Left renal cortex interstitium (tissue), 4 donors: Measurements from ENCODE around the gene LGALS7B. TPM values are rescaled to one million over a fixed set of nuclear protein-coding genes. Genes with fewer than 3 reads are reported as not detected.
"Not testable (repeated sequence)": the region's sequence is repeated elsewhere in the genome, so short reads cannot be mapped to it uniquely, and the experiment has no call there.

Source experiments
- DNase-seq, 4 donors: peaks; one replicate each; pipeline ENCODE4 v3.0.0-alpha.2; 2013; ENCODE audit warnings: low read depth in 4 of 4, low spot score in 2 of 4, missing footprints in 1 of 4
- polyA plus RNA-seq, 4 donors: library from polyadenylated mRNA; unstranded; fragments of 120-200 nt; gene quantifications; one replicate each; pipeline ENCODE4 v1.2.1, GENCODE V29; 2013; ENCODE audit not compliant: insufficient read length in 4 of 4

LGALS7B gene
- 1 to 10 TPM in 2 of 4 donors, under 1 TPM in 1, not detected in 1; 0.95 to 3.2 (median 1.4) TPM for polyA plus RNA-seq

DNA sequence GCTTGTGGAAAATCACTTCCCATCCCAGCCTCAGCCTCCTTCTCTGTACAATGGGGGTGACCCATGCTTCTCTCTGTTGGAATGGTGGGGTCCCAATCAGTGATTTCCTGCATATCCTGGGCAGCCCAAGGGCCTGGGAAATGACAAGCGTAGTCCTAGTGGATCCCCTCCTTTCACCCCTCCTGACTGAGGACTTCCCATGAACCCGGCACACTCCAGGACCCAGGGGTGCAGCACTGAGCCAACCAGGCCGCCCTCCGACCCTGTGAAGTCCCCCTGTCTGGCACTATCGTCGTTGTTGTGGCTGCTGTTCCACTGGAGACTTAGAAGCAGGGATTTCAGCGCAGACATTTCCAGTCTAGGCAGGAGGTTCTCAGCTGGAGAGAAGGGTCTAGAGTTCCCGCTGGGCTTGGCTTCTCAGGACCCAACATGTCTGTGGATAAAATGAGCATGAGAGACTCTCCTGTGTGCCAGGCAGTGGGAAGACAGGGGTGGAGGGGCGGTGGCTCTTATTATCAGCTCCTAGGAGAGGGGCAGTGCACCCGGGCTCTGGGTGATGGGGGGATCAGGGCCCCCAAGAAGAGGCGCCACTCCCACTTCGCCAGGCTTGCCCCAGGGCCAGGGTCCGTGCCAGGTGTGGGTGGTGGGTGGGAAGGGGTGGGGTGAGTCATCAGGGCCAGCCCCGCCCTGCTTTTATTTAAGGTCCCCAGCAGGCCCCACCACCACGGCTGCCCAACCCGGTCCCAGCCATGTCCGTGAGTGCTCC is at the start of gene LGALS7B:
Gene LGALS7B (plus strand): TSS at position 723 of the 766 bp plus-strand sequence. CDS start 27 bp downstream, at position 750.
- no peak for DNase-seq

DNA sequence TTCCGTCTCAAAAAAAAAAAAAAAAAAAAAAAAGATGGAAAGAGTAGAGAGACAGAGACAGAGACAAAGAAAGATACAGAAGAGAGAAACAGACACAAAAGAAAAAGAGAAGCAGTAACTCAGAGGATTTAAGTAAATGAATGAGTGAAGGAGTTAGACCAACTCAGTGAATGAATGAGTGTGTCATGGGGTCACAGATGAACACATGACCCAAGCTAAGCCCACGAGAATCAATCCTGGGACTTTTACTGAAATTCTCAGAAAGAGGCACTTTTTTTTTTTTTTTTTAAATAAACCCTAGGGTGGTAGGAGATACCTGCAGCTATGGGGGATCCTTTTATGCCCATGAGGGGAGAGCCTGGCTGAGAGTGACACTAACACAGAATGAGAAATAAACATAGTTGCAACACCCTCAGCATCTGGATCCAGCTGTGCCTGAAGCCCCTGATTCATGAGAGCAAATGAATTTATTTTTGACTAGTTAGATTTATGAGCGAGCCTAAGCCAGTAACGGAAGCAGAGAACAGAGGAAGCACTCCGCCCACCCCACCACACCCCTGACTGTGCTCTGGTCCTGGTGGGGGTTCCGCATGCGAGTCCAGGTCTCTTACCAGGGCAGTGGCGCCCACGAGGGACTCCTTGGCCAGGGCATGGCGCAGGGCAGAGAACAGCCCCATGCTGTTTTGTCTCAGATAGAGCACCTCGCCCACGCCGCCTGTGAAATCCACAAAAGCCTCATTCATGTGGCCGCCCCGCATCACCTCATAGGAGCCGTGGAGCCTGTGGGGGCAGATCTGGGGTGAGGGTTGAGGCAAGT is 49.4 kb upstream of the LGALS7B start:
- no peak for DNase-seq

DNA sequence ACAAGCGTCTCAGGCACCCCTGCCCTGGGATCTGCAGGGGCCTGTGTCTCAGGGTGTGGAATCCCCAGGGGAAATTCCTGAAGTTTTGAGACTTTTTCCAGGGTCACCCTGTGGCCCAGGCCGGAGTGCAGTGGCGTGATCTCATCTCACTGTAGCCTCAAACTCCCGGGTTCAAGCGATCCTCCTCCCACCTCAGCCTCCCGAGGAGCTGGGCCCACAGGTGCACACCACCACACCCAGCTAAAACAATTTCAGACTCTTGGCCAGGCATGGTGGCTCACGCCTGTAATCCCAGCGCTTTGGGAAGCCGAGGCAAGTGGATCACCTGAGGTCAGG is 48.8 kb upstream of the LGALS7B start:
- DNase-seq, result no peak

DNA sequence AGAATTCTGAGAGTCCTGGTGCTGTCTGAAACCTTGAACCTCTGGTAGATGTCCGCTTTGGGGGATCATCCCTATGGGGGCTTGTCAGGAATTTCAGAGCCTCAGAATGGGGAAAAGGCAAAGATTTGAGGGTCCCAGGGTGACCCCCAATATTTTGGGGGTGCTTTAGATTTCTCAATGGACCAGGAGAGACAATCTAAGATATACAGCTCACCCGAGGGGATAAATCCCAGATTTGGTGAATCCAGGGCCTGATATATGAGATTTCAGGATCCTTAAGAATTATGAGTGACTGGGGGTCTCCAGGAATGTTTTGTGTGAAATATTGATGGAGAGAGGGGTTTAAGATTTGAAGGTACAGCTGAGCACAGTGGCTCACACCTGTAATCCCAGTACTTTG is 48.1 kb upstream of the LGALS7B start:
- no peak for DNase-seq

DNA sequence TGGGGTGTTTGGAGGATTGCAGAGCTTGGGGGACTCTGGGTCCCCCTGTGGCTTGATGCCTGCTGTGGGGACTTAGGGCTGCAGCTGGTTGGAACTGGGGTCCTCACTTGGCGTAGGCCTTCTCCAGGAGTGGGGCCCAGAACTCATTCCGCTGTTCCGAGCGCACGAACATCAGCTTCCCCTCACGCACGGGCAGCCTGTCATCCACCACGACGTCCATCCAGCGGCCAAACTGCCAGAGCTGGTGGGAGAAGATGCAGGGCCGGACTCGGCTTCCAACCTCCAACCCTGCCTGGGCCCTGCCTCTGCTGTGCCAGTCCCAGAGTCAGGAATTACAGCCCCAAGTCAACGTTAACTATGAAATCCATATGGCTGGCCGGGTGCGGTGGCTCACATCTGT is 47.3 kb upstream of the LGALS7B start:
- no peak for DNase-seq

DNA sequence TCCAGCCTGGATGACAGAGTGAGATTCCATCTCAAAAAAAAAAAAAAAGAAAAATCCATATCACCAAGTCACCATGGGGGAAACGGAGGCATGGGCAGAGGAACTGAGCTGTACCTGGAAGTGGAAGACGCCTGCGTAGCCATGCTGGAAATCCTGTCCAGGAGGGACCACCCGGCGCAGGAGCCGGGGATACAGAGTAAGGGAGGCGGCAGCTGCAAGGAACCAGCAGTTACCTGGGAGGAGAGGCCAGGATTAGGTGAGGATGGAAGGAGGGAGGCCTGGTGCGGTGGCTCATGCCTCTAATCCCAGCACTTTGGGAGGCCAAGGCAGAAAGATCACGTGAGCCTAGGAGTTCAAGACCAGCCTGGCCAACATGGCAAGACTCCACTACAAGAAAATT is 46.7 kb upstream of the LGALS7B start:
- DNase-seq, result no peak

DNA sequence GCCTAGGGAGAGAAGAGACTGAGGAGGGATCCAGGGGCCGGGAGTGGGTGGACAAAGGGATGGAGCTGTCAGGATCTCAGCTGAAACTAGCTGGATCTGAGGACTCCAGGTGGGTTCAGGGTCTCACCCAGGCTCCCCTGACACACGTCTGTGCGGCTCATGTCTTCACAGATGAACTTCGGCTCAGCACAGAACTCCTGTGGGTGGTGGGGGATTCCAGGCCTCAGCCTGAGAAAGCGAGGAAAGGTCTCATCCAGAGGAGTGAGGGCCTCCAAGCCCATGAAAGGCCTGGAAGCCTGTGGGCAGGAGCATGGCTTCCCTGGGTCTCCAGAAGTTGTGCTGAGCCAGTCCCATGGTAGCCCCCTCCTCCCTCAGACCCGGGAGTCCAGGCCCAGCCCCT is 46.1 kb upstream of the LGALS7B start:
- DNase-seq, result no peak

DNA sequence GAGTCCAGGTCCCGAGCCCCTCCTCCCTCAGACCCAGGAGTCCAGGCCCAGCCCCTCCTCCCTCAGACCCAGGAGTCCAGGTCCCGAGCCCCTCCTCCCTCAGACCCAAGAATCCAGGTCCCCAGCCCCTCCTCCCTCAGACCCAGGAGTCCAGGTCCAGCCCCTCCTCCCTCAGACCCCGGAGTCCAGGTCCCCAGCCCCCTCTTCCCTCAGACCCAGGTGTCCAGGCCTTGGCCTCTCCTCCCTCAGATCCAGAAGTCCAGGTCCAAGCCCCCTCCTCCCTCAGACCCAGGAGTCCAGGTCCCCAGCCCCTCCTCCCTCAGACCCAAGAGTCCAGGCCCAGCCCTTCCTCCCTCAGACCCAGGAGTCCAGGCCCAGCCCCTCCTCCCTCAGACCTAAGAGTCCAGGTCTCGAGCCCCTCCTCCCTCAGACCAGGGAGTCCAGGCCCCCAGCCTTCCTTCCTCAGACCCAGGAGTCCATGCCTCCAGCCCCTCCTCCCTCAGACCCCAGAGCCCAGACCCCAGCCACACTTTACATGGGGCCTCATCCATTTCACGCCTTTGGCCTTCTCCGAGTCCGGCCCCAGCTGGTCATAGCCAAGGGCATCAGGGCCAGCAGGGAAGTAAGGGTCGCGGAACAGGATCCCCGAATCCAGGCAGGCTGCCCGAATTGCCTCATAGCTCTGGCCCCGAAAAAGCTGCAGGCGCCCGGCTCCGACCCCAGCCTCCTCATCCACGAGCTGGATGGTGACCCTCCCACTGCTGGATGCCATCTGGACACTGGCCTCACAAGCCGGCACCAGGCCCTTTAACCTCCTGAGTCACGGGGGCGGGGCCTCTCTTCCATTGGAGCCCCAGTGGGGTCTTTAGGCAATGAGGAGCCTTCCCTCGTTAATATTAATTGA is 45.4 kb upstream of the LGALS7B start:
- no peak for DNase-seq

DNA sequence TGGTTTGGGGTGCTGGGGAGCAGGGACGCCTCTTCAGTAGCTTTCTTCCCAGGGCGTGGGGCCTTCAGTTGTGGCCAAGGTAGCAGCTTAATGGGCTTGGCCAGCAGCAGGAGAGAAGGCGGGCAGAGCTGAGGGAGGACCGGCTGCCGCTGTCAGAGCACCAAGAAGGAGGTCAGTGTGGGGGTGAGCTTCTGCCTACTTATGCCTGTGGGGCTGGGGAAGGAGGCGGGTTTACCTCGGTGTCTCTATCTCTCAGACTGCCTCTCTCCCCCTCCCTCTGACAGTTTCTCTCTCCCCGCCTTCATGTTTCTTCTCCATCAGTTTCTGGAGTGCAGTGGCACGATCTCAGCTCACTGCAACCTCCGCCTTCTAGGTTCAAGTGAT is 44.7 kb upstream of the LGALS7B start, which contains the start of gene CAPN12:
Gene CAPN12 (minus strand): TSS at position 177 of the 384 bp plus-strand sequence. CDS start 309 bp downstream, outside the sequence.
- DNase-seq, result no peak

DNA sequence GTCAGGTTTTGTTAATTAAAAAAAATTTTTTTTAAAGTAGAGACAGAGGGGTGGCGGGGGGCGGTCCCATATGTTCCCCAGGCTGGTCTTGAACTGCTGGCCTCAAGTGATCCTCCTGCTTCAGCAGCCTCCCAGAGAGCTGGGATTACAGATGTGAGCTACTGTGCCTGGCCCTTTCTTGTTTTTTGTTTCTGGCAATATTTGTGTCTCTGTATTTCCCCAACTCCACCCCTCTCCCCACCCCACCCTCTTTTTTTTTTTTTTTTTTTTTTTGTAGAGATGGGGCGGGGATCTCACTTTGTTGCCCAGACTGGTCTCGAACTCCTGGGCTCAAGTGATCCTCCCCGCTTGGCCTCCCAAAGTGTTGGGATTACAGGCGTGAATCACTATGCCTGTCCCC is 44.1 kb upstream of the LGALS7B start:
- no peak for DNase-seq

DNA sequence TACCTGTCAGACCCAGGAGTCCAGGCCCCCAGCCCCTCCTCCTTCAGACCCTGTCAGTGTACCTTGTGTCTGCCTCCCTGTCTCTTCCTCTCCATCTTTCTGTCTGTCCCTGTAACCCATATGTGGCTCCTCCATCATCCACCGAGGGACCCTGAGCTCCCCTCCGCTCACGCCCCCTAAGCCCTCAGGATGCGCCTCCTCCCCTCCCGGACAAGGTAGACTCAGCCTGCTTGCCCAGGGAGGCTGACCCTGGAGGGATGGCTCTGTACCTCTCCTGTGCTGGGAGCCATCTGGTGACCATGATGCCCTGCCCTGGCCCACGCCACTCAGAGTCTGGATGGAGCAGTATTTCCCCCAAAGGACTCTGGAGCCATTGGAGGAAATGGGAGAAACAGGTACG is 43.7 kb upstream of the LGALS7B start:
- DNase-seq, result no peak

DNA sequence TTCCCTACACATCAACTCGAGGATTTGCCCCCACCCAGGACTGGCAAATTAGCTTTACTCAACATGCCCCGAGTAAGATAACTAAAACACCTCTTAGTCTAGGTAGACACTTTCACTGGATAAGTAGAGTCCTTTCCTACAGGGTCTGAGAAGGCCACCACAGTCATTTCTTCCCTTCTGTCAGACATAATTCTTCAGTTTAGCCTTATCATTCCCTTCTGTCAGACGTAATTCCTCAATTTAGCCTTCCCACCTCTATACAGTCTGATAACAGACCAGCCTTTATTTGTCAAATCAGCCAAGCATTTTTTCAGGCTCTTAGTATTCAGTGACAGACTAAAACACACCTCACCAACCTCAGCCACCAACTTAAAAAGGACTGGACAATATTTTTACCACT is 35.2 kb upstream of the LGALS7B start:
- DNase-seq, result not testable (repeated sequence)

DNA sequence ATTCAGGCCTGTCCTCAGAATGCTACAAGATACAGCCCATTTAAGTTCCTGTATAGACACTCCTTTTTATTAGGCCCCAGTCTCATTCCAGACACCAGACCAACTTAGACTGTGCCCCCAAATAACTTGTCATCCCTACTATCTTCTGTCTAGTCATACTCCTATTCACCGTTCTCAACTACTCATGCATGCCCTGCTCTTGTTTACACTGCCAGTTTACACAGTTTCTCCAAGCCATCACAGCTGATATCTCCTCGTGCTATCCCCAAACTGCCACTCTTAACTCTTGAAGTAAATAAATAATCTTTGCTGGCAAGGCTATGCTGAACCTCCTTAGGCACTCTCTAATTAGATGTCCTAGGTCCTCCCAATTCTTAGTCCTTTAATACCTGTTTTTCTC is 34.8 kb upstream of the LGALS7B start:
- DNase-seq, result not testable (repeated sequence)

DNA sequence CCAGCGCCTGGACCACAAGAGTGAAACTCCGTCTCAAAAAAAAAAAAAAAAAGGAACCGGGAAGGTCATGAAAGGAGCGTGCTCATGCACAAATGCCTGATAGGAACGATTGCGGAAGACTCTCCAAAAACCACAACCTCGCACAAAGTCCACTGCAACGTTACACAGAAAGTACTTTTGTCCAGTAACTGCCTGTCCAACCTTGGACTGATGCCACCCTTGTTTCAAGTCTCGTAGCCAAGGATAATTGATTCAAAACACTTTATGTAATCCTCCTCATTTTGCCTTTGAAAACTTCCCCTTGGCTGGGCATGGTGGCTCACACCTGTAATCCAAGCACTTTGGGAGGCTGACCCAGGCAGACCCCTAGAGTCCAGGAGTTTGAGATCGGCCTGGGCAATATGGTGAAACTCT is 29.4 kb upstream of the LGALS7B start:
- no peak for DNase-seq

DNA sequence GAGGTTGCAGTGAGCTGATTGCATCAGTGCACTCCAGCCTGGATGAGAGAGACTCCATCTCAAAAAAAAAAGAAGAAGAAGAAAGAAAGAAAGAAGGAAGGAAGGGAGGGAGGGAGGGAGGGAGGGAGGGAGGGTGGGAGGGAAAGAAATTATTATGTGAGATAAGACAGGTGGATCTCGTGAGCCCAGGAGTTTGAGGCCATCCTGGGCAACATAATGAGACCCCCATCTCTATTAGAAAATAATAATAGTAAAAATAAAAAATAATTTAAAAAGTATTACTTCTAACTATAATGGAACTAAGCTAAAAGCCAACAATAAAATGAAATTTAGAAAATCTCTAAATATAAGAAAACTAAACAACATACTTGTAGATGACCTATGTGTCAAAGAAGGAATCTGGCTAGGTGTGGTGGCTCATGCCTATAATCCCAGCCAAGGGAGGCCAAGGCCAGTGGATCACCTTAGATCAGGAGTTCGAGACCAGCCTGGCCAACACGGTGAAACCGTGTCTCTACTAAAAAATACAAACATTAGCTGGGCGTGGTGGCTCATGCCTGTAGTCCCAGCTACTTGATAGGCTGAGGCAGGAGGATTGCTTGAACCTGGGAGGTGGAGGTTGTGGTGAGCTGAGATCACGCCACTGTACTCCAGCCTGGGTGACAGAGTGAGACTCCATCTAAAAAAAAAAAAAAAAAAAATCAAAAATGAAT is 28.0 kb upstream of the LGALS7B start:
- DNase-seq, result not testable (repeated sequence)

DNA sequence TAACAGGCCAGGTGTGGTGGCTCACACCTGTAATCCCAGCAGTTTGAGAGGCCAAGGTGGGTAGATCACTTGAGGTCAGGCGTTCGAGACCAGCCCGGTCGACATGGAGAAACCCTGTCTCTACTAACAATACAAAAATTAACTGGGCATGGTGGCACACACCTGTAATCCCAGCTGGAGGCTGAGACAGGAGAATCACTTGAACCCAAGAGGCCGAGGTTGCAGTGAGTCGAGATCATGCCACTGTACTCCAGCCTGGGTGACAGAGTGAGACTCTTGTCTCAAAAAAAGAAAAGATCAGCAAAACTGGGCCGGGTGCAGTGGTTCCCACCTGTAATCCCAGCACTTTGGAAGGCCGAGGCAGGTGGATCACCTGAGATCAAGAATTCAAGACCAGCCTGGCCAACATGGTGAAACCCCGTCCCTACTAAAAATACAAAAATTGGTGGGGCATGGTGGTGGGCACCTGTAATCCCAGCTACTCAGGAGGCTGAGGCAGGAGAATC is 27.1 kb upstream of the LGALS7B start:
- DNase-seq, result not testable (repeated sequence)

DNA sequence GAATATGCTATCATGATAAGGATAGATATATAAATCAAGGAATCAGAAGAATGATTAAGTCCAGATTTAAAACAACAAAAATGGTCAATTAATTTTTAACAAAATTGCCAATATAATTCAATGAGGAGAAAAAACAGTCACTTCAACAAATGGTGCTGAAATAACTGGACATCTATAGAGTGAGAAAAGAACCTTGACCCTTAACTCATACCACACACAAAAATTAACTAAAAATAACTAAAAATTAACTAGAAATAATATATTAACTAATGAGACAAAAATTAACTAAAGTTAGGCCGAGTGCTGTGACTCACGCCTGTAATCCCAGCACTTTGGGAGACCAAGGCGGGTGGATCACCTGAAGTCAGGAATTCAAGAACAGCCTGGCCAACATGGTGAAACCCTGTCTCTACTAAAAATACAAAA is 25.2 kb upstream of the LGALS7B start:
- no peak for DNase-seq

DNA sequence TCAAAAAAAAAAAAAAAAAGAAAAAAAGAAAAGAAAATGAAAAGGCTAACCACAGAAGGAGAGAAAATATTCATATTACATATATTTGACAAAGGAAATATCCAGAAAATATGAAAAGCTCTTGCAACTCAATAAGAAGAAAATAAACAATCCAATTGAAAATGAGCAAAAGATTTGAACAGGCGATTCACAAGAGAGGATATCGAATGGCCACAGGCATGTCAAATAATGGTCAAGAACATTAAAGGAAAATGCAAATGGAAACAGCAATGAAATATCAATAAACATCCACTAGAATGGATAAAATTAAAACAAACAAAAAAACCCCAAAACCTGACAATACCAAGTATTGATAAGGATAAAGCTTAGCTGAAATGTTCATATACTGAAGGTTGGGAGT is 23.8 kb upstream of the LGALS7B start:
- DNase-seq, result no peak

DNA sequence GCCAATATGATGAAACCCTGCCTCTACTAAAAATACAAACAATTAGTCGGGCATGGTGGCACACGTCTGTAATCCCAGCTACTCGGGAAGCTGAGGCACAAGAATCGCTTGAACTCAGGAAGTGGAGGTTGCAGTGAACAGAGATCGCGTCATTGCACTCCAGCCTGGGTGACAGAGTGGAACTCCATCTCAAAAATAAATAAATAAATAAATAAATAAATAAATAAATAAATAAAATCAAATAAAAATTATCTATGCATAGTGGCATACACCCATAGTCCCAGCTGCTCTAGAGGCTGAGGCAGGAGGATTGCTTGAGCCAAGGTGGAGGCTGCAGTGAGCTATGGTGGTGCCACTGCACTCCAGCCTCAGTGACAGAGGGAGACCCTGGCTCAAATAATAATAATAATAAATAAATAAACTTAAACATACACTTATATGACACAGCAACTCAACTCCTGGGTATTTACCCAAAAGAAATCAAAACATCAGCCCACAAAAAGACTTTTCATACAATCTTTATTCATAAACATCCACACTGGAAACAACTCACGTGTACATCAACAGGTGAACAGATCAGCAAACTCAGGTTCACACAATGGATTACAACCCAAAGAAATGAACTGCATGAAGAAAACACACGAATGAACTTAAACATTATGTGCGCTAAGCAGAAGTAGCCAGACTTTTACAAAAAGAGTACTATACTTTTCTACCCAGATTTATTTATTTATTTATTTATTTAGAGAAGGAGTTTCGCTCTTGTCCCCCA is 22.5 kb upstream of the LGALS7B start:
- no peak for DNase-seq
